Measurements from ENCODE around the gene CELA2A.

DNA sequence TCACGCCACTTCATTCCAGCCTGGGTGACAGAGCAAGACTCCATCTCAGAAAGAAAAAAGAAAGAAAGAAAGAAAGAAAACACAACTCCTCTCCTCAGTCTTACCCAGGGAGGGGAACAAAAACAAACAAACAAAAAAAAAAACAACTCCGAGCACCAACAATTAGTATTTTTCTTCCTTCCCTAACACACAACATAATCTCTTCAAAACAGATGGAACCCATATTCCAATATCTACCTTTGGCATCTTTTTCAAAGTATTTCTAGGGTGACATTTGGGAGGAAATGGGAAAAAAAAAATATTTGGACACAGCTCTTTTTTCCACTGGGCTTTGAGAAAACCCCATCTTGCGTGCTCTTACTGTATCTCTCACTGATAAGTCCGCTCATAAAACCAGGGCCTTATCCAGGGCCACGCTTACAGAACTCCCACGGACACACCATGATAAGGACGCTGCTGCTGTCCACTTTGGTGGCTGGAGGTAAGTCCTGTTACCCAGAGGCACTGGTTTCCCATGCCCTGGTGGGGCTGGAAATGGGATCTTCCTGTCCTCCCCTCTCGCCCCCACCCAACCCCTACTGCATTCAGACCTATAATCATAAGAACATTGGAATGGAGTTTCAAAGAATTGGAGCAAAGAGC is at the start of gene CELA2A:
- TF ChIP-seq, protein P1, sequence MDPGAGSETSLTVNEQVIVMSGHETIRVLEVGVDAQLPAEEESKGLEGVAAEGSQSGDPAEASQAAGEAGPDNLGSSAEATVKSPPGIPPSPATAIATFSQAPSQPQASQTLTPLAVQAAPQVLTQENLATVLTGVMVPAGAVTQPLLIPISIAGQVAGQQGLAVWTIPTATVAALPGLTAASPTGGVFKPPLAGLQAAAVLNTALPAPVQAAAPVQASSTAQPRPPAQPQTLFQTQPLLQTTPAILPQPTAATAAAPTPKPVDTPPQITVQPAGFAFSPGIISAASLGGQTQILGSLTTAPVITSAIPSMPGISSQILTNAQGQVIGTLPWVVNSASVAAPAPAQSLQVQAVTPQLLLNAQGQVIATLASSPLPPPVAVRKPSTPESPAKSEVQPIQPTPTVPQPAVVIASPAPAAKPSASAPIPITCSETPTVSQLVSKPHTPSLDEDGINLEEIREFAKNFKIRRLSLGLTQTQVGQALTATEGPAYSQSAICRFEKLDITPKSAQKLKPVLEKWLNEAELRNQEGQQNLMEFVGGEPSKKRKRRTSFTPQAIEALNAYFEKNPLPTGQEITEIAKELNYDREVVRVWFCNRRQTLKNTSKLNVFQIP (CRISPR knock-in tag; IDR thresholded peaks at IDR 0.05; ENCODE audit: borderline replicate concordance, low read depth): no peak
- TF ChIP-seq RARB (CRISPR knock-in tag; IDR thresholded peaks at IDR 0.05) (no peak), ARNTL (CRISPR knock-in tag; IDR thresholded peaks at IDR 0.05; ENCODE audit: borderline replicate concordance, low read depth) (no peak), TCF4 (CRISPR knock-in tag; IDR thresholded peaks at IDR 0.05; ENCODE audit: borderline replicate concordance) (no peak), ISL1 (CRISPR knock-in tag; IDR thresholded peaks at IDR 0.05) (no peak)
- TF ChIP-seq, protein P2, sequence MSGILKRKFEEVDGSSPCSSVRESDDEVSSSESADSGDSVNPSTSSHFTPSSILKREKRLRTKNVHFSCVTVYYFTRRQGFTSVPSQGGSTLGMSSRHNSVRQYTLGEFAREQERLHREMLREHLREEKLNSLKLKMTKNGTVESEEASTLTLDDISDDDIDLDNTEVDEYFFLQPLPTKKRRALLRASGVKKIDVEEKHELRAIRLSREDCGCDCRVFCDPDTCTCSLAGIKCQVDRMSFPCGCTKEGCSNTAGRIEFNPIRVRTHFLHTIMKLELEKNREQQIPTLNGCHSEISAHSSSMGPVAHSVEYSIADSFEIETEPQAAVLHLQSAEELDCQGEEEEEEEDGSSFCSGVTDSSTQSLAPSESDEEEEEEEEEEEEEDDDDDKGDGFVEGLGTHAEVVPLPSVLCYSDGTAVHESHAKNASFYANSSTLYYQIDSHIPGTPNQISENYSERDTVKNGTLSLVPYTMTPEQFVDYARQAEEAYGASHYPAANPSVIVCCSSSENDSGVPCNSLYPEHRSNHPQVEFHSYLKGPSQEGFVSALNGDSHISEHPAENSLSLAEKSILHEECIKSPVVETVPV (CRISPR knock-in tag; IDR thresholded peaks at IDR 0.05): no peak
